Colonic mucosa (tissue), 4 donors: ENCODE data around the gene VPS35L. TPM values are rescaled to one million over a fixed set of nuclear protein-coding genes. Genes with fewer than 3 reads are reported as not detected.

Experiments
- DNase-seq: peaks from one replicate; pipeline ENCODE4 v3.0.0-alpha.2; 2020
- H3K27ac ChIP-seq: fragments of 200-600 bp; one replicate; pipeline ENCODE4 v1.8.0; 2021
- H3K27me3 ChIP-seq: fragments of 200-600 bp; one replicate; pipeline ENCODE4 v1.8.0; 2021
- H3K36me3 ChIP-seq: fragments of 200-600 bp; one replicate; pipeline ENCODE4 v1.8.0; 2021
- H3K4me1 ChIP-seq: fragments of 200-600 bp; one replicate; pipeline ENCODE4 v1.8.0; 2021; ENCODE audit warnings: mild to moderate bottlenecking
- H3K4me3 ChIP-seq: fragments of 200-600 bp; one replicate; pipeline ENCODE4 v1.8.0; 2021
- H3K9ac ChIP-seq, 2 donors: one replicate each; pipeline ENCODE4 v1.7.0; 2013; ENCODE audit warnings: control low read depth in 2 of 2, low read depth in 2 of 2, low read length in 2 of 2
- H3K9me3 ChIP-seq: fragments of 200-600 bp; one replicate; pipeline ENCODE4 v1.8.0; 2021
- intact Hi-C: fragments of 100-400 bp; cut with DNase I; formaldehyde crosslinking; loops from one replicate; pipeline ENCODE4 v1.14.1; 2022
- total RNA-seq, 2 donors: library from RNA; stranded (reverse); fragmentation: NEBNext Ultra II Directional in 1 of 2; extraction: Animal tissue kit (Norgen Biotek cat#: 25700) in 1 of 2; gene quantifications; one replicate each; pipeline ENCODE4 v1.2.1, GENCODE V29; 2021
- TF ChIP-seq, protein P1 (sequence below): fragments of 200-600 bp; IDR thresholded peaks from one replicate; pipeline ENCODE4 v1.8.0; 2022; ENCODE audit warnings: antibody characterized with exemption, mild to moderate bottlenecking
- donor health status: healthy.
- donor health status: DM: no; HTN: no; CAD: no.
- donor health status: DM: no; HTN: no; CAD: no.

Gene VPS35L, protein sequence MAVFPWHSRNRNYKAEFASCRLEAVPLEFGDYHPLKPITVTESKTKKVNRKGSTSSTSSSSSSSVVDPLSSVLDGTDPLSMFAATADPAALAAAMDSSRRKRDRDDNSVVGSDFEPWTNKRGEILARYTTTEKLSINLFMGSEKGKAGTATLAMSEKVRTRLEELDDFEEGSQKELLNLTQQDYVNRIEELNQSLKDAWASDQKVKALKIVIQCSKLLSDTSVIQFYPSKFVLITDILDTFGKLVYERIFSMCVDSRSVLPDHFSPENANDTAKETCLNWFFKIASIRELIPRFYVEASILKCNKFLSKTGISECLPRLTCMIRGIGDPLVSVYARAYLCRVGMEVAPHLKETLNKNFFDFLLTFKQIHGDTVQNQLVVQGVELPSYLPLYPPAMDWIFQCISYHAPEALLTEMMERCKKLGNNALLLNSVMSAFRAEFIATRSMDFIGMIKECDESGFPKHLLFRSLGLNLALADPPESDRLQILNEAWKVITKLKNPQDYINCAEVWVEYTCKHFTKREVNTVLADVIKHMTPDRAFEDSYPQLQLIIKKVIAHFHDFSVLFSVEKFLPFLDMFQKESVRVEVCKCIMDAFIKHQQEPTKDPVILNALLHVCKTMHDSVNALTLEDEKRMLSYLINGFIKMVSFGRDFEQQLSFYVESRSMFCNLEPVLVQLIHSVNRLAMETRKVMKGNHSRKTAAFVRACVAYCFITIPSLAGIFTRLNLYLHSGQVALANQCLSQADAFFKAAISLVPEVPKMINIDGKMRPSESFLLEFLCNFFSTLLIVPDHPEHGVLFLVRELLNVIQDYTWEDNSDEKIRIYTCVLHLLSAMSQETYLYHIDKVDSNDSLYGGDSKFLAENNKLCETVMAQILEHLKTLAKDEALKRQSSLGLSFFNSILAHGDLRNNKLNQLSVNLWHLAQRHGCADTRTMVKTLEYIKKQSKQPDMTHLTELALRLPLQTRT
- 10 to 100 TPM; 38.0 to 43.7 TPM for total RNA-seq

DNA sequence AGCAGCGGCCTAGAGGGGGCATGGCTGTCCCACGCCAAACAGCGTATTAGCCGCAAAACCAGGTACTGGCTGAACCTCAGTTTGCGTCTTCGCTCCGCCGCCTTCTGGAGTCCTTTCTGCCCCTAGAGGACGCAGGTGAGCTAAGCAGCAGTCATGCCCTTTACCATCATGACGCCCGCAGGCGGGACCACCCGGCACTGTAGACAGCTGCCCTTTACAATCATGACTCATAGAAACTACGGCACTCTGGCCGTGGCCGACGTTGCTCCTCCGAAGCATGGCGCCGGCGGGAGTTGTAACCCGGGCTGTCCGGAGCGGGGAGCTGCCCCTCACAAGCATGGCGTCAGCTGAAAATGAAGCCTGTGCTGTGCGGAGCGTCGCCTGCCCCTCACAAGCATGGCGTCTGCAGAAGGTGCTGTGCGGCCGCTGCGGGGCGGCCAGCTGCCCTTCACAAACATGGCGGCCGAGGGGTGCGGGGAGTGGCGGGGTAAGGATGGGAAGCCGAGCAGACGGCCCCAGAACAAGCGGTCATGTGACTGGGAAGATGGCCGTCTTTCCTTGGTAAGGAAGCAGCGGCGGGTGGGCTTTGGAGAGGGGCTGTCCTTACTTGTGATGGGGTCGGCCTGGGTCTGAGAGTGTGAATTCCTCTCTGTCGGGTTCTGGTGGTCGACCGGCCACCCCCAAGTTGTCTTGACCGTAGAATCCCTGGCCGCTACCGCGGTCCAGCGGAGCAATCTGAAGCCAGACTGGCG lies at the start of gene VPS35L:
VPS35L (plus strand) TSS at position 518 of the 752 bp plus-strand sequence; CDS start at position 545, 27 bp downstream.
- peak within 1 kb of the TSS; percentile 76 for H3K27ac ChIP-seq
- intact Hi-C loops: no loop called here
- H3K36me3 ChIP-seq: no peaks in the 10 kb centered on the region
- peak within 1 kb of the TSS; percentile 89 to 94 for H3K9ac ChIP-seq
- no peaks in the 10 kb centered on the region for H3K9me3 ChIP-seq
- H3K4me3 ChIP-seq: peak within 1 kb of the TSS; percentile 76
- TF ChIP-seq, protein P1, sequence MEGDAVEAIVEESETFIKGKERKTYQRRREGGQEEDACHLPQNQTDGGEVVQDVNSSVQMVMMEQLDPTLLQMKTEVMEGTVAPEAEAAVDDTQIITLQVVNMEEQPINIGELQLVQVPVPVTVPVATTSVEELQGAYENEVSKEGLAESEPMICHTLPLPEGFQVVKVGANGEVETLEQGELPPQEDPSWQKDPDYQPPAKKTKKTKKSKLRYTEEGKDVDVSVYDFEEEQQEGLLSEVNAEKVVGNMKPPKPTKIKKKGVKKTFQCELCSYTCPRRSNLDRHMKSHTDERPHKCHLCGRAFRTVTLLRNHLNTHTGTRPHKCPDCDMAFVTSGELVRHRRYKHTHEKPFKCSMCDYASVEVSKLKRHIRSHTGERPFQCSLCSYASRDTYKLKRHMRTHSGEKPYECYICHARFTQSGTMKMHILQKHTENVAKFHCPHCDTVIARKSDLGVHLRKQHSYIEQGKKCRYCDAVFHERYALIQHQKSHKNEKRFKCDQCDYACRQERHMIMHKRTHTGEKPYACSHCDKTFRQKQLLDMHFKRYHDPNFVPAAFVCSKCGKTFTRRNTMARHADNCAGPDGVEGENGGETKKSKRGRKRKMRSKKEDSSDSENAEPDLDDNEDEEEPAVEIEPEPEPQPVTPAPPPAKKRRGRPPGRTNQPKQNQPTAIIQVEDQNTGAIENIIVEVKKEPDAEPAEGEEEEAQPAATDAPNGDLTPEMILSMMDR: peak; percentile 71
- DNase-seq: peak; percentile 96
- no peaks in the 10 kb centered on the region for H3K4me1 ChIP-seq
- no peaks in the 10 kb centered on the region for H3K27me3 ChIP-seq

DNA sequence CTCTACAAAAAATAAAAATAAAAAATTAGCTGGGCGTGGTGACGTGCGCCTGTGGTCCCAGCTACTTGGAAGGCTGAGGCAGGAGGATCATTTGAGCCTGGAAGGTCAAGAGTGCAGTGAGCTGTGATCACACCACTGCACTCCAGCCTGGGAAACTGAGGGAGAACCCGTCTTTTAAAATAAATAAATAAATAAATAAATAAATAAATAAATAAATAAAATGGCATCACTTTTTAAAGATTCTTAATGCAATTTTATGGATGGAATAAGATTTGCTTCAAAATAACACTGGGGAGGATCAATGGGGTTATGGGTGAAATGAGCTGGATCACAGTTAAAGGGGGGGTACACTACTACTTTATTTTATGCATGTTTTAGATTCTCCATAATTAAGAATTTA lies 48.5 kb upstream of the VPS35L start:
- intact Hi-C loops: loop anchor here (10.0 kb wide), 1 partner anchor 422 kb away; no protein-coding TSS in a partner anchor
- no peaks in the 10 kb centered on the region for H3K9me3 ChIP-seq
- no peak for DNase-seq
- TF ChIP-seq, protein P1: no peak
- no peak overlapping the region for H3K9ac ChIP-seq
- H3K36me3 ChIP-seq: peaks cover 17% of the 10 kb centered on the region
- H3K4me1 ChIP-seq: no peaks in the 10 kb centered on the region
- no peak overlapping the region for H3K4me3 ChIP-seq
- no peak overlapping the region for H3K27ac ChIP-seq
- no peaks in the 10 kb centered on the region for H3K27me3 ChIP-seq

DNA sequence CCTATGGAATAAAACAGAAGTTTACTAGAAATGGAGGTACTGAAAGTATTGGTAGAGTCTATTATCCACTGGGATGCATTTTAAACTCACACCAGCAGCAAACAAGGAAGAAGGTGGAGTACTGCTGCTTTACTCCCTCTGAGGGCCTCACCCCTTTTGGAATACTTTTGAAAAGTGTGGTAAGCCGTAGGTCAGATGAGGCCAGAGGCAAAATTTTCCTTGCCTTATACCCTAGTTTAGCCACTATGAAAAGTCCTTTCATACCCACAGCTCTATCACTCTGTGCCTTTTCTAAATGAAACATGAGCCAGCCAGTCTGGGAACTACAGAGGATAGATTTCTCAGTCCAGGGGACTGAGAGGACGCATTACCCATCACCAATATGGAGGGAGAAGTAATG lies 47.6 kb upstream of the VPS35L start:
- no peak for DNase-seq
- Histone ChIP-seq H3K4me1 (no peaks in the 10 kb centered on the region), H3K27ac (no peak overlapping the region), H3K36me3 (peaks cover 13% of the 10 kb centered on the region), H3K27me3 (no peaks in the 10 kb centered on the region), H3K9me3 (no peaks in the 10 kb centered on the region), H3K9ac (no peak overlapping the region), H3K4me3 (no peak overlapping the region)
- TF ChIP-seq, protein P1: no peak
- intact Hi-C loops: loop anchor here (10.0 kb wide), 1 partner anchor 423 kb away; no protein-coding TSS in a partner anchor

DNA sequence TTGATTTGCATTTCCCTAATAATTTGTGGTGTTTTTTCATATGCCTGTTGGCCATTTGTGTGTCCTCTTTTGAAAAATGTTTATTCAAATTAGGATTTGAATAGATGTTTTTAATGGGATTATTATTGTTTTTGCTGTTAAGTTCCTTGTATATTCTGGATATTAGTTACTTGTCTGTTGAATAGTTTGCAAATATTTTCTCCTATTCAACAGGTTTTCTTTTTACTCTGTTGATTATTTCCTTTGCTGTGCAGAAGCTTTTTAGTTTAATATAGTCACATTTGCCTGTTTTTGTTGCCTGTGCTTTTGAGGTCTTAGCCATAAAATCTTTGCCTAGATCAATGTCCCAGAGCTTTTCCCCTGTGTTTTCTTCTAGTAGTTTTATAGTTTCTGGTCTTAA lies 43.2 kb upstream of the VPS35L start:
- Histone ChIP-seq H3K4me3 (no peak overlapping the region), H3K9ac (no peak overlapping the region), H3K27me3 (no peaks in the 10 kb centered on the region), H3K27ac (no peak overlapping the region), H3K36me3 (no peaks in the 10 kb centered on the region), H3K9me3 (no peaks in the 10 kb centered on the region), H3K4me1 (peaks cover 6% of the 10 kb centered on the region)
- intact Hi-C loops: no loop called here
- no peak for DNase-seq
- TF ChIP-seq, protein P1: no peak
